HG02973 (cell line): ENCODE measurements around the gene GALNT9.
"Not testable (repeated sequence)": the region's sequence is repeated elsewhere in the genome, so short reads cannot be mapped to it uniquely, and the experiment has no call there.

Experiments
- ATAC-seq: cut with Tn5 transposase; IDR thresholded peaks from one replicate; pipeline ENCODE4 v1.9.1; 2021; ENCODE audit warnings: moderate library complexity; ENCODE audit not compliant: unreplicated experiment

GALNT9 gene

GRCh38 chr12:132202929-132203721 is 126.3 kb downstream of the GALNT9 start:
- no peak for ATAC-seq

GRCh38 chr12:132201391-132202120 is 127.8 kb downstream of the GALNT9 start:
- ATAC-seq, result no peak

- ATAC-seq, result no peak
Measured at GRCh38 chr12:132200800-132201199, 128.6 kb downstream of the GALNT9 start.

- ATAC-seq, result no peak
Measured at GRCh38 chr12:132199526-132200319, 129.7 kb downstream of the GALNT9 start.

GRCh38 chr12:132199101-132199500 is 130.3 kb downstream of the GALNT9 start:
- no peak for ATAC-seq

GRCh38 chr12:132197581-132198354 is 131.6 kb downstream of the GALNT9 start:
- no peak for ATAC-seq

- no peak for ATAC-seq
Measured at GRCh38 chr12:132196873-132197390, 132.5 kb downstream of the GALNT9 start.

- no peak for ATAC-seq
Measured at GRCh38 chr12:132196038-132196872, 133.1 kb downstream of the GALNT9 start.

GRCh38 chr12:132195242-132195641 is 134.1 kb downstream of the GALNT9 start:
- ATAC-seq, result not testable (repeated sequence)

- ATAC-seq, result no peak
Measured at GRCh38 chr12:132194556-132194955, 134.8 kb downstream of the GALNT9 start.

GRCh38 chr12:132194056-132194455 is 135.3 kb downstream of the GALNT9 start:
- ATAC-seq, result no peak

GRCh38 chr12:132191715-132192553 is 137.5 kb downstream of the GALNT9 start:
- ATAC-seq, result no peak

- no peak for ATAC-seq
Measured at GRCh38 chr12:132190834-132191500, 138.4 kb downstream of the GALNT9 start.

- peak; percentile 19 for ATAC-seq
Measured at GRCh38 chr12:132190012-132190755, 139.2 kb downstream of the GALNT9 start.

- ATAC-seq, result peak; percentile 89
Measured at GRCh38 chr12:132189378-132190011, 139.9 kb downstream of the GALNT9 start.

- ATAC-seq, result no peak
Measured at GRCh38 chr12:132188916-132189325, 140.5 kb downstream of the GALNT9 start.

GRCh38 chr12:132188451-132188901 is 140.9 kb downstream of the GALNT9 start:
- no peak for ATAC-seq
